Measurements from ENCODE around the gene SASH1. TPM values are rescaled to one million over a fixed set of nuclear protein-coding genes. Genes with fewer than 3 reads are reported as not detected.

SASH1 gene
- total RNA-seq, 1 donor from 2014 or later: 106 TPM

- DNase-seq: no peak
These were observed 250.6 kb downstream of the SASH1 start for GRCh38 chr6:148593130-148593812.

- DNase-seq: no peak
These were observed 251.2 kb downstream of the SASH1 start for GRCh38 chr6:148593813-148594170.

- DNase-seq: no peak
These were observed 252.9 kb downstream of the SASH1 start for GRCh38 chr6:148595550-148595949.

- no peak for DNase-seq
These were observed 254.3 kb downstream of the SASH1 start for GRCh38 chr6:148596891-148597455.

GRCh38 chr6:148598724-148599123, 256.1 kb downstream of the SASH1 start:
- no peak for DNase-seq

GRCh38 chr6:148599967-148600426, 257.4 kb downstream of the SASH1 start:
- no peak for DNase-seq

Small RNA genes lying within 50 kb of the gene (small RNA-seq; reads per million reads assigned to genes)
- not detected for gene SNRPEP6 (ENCODE audit: low replicate concordance)
